CD14-positive monocyte (primary cell): ENCODE measurements around the gene DIPK1A. TPM values are rescaled to one million over a fixed set of nuclear protein-coding genes. Genes with fewer than 3 reads are reported as not detected.

Source experiments
- DNase-seq, 3 donors: peaks; one replicate each; pipeline ENCODE4 v3.0.0-alpha.2; 2011 to 2022
- H2AFZ ChIP-seq: 2 replicates; pipeline ENCODE4 v1.6.0; 2012; ENCODE audit warnings: mild to moderate bottlenecking, low read depth, low read length, inconsistent platforms; ENCODE audit not compliant: insufficient read depth, poor library complexity, severe bottlenecking
- H3K27ac ChIP-seq, 2 donors: 1 replicate in 1 of 2; 2 replicates in 1 of 2; pipeline ENCODE4 v1.5.1; 2012 to 2013; ENCODE audit warnings: low read length in 2 of 2, control low read depth in 1 of 2, inconsistent platforms in 1 of 2, low read depth in 1 of 2, mild to moderate bottlenecking in 1 of 2
- H3K27me3 ChIP-seq, 2 donors: one replicate each; pipeline versions ENCODE4 v1.6.0 to v1.6.1; 2011 to 2013; ENCODE audit warnings: low read length in 2 of 2; ENCODE audit not compliant: control insufficient read depth in 2 of 2, insufficient read depth in 2 of 2
- H3K36me3 ChIP-seq, 2 donors: replicated peaks in 1 of 2; 1 replicate in 1 of 2; 2 replicates in 1 of 2; pipeline versions ENCODE4 v1.5.1 to v1.6.1; 2012 to 2013; ENCODE audit warnings: low read length in 2 of 2, control low read depth in 1 of 2, inconsistent platforms in 1 of 2, mild to moderate bottlenecking in 1 of 2; ENCODE audit not compliant: insufficient read depth in 2 of 2, control insufficient read depth in 1 of 2
- H3K4me1 ChIP-seq, 2 donors: 1 replicate in 1 of 2; 2 replicates in 1 of 2; pipeline versions ENCODE4 v1.5.1 to v1.6.1; 2012 to 2013; ENCODE audit warnings: low read length in 2 of 2, control low read depth in 1 of 2, inconsistent platforms in 1 of 2, mild to moderate bottlenecking in 1 of 2, moderate library complexity in 1 of 2; ENCODE audit not compliant: insufficient read depth in 2 of 2, control insufficient read depth in 1 of 2
- H3K4me2 ChIP-seq: replicated peaks from 2 replicates; pipeline ENCODE3; 2012; ENCODE audit warnings: low read length, moderate library complexity, mild to moderate bottlenecking; ENCODE audit not compliant: poor library complexity, severe bottlenecking; ENCODE audit errors: extremely low read depth
- H3K4me3 ChIP-seq, 3 experiments: fragments of 200-600 bp in 1 of 3; sonication (generic) in 1 of 3; replicated peaks in 1 of 3; 1 replicate in 2 of 3; 2 replicates in 1 of 3; pipeline ENCODE4 v1.5.1; 2011 to 2013; ENCODE audit warnings: low read length in 3 of 3, mild to moderate bottlenecking in 3 of 3, control low read depth in 2 of 3, low read depth in 2 of 3, inconsistent platforms in 1 of 3, moderate library complexity in 1 of 3
- H3K79me2 ChIP-seq: 2 replicates; pipeline ENCODE4 v1.6.0; 2012; ENCODE audit warnings: mild to moderate bottlenecking, control low read depth, inconsistent platforms, low read length, moderate library complexity; ENCODE audit not compliant: insufficient read depth
- H3K9ac ChIP-seq: 2 replicates; pipeline ENCODE4 v1.6.0; 2017; ENCODE audit warnings: low read length, mild to moderate bottlenecking; ENCODE audit not compliant: insufficient read depth, poor library complexity, severe bottlenecking
- H3K9me3 ChIP-seq, 2 donors: replicated peaks in 1 of 2; 1 replicate in 1 of 2; 2 replicates in 1 of 2; pipeline versions ENCODE4 v1.5.1 to v1.6.1; 2012 to 2013; ENCODE audit warnings: low read length in 2 of 2, control low read depth in 1 of 2; ENCODE audit not compliant: control insufficient read depth in 1 of 2, insufficient read depth in 1 of 2
- H4K20me1 ChIP-seq: 2 replicates; pipeline ENCODE4 v1.6.0; 2012; ENCODE audit warnings: mild to moderate bottlenecking, low read length, control low read depth, moderate library complexity; ENCODE audit not compliant: insufficient read depth
- H3K27ac Mint-ChIP-seq, 7 donors: one replicate each; pipeline ENCODE4 v1.8.0; 2020; ENCODE audit warnings: mild to moderate bottlenecking in 7 of 7, mixed read lengths in 7 of 7, moderate library complexity in 6 of 7, inconsistent platforms in 2 of 7
- H3K27me3 Mint-ChIP-seq, 3 donors: one replicate each; pipeline ENCODE4 v1.8.0; 2021 to 2022; ENCODE audit warnings: low read depth in 3 of 3, mild to moderate bottlenecking in 3 of 3, mixed read lengths in 3 of 3, moderate library complexity in 3 of 3, inconsistent platforms in 1 of 3
- H3K36me3 Mint-ChIP-seq, 2 donors: one replicate each; pipeline ENCODE4 v1.8.0; 2020; ENCODE audit warnings: mixed read lengths in 2 of 2, inconsistent platforms in 1 of 2, mild to moderate bottlenecking in 1 of 2
- H3K4me1 Mint-ChIP-seq: one replicate; pipeline ENCODE4 v1.8.0; 2020; ENCODE audit warnings: mild to moderate bottlenecking, mixed read lengths
- H3K4me3 Mint-ChIP-seq, 2 donors: one replicate each; pipeline ENCODE4 v1.8.0; 2020; ENCODE audit warnings: mild to moderate bottlenecking in 2 of 2, mixed read lengths in 2 of 2, moderate library complexity in 1 of 2
- H3K9me3 Mint-ChIP-seq, 7 donors: one replicate each; pipeline ENCODE4 v1.8.0; 2020 to 2022; ENCODE audit warnings: mixed read lengths in 7 of 7, mild to moderate bottlenecking in 6 of 7, moderate library complexity in 6 of 7, inconsistent platforms in 2 of 7
- WGBS: methylation state at CpG from one replicate; pipeline ENCODE4 v1.1.5; 2013; ENCODE audit warnings: missing lambda C conversion rate; ENCODE audit not compliant: insufficient coverage; 5-methylcytosine and 5-hydroxymethylcytosine counted together
- intact Hi-C, 2 donors: fragments of 100-400 bp; cut with micrococcal nuclease; formaldehyde crosslinking; loops; one replicate each; pipeline versions ENCODE4 v1.15.0 to v1.15.1; 2023
- polyA plus RNA-seq, 3 donors: library from polyadenylated mRNA; depleted of rRNA in 1 of 3; unstranded in 2 of 3; stranded (reverse) in 1 of 3; fragments of 300-500 nt in 2 of 3; fragments of >200 nt in 1 of 3; fragmentation: Illumina TruSeq in 2 of 3; gene quantifications; 1 replicate in 2 of 3; 2 replicates in 1 of 3; pipeline ENCODE4 v1.2.3, GENCODE V29; 2012 to 2021
- TF ChIP-seq, protein P1 (sequence below): fragments of 200-600 bp; IDR thresholded peaks from one replicate; pipeline ENCODE4 v1.8.0; 2022; ENCODE audit warnings: antibody characterized with exemption, mild to moderate bottlenecking

The DIPK1A gene
- polyA plus RNA-seq, 3 donors: 0.45 to 1.4 (median 0.83) TPM

DNA sequence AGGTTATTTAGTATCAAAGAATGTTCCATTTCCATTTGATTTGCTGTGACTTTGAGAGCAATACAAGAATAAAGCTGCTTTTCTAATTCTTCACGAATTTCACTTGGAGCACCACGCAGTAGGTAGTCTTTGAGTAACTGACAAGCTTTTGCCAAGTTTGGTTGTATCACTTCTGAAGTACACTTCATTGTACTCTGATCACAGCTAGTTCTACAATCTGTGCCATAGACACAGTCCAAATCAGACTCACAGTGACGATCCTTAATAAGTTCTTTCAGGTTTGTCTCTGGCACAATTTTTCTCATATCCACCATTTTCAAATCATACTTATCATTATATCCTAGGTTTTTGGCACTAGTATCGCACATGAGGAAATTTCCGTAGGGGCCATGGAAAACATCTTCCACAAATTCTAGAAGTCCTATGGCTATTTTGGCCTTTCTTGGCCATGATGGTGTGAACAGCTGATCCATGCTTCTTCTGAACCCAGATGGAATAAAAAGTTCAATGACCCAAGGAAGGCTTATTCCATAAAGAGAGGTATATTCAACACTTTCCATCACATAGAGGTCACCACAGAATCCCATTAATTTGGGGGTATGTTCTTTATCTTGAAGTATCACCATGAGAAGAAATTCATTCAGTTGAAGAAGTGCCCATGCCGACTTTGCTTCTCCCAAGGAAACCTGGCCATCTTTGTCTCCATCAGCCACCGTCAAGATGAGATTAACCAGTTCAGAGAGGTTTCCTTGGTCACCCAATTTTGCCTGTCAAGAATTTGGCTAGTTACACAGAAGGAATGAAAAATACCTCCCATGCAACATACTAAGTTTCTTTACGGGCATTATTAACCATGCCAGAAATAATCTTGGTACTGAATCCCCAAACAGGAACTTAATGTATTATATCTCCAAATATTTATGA is 117.6 kb downstream of the DIPK1A start:
- peak overlapping the region in 1 of 7 donors; percentile 27 for H3K27ac Mint-ChIP-seq
- intact Hi-C loops: no loop called here
- no peak for DNase-seq
- Histone ChIP-seq H4K20me1 (peaks cover 31% of the 10 kb centered on the region), H3K4me2 (no peak overlapping the region), H3K27ac (no peak overlapping the region), H3K4me3 (no peak overlapping the region), H3K4me1 (no peaks in the 10 kb centered on the region), H3K9ac (no peak overlapping the region), H3K79me2 (peaks cover 19% of the 10 kb centered on the region), H3K36me3 (peaks cover 55 to 57% of the 10 kb centered on the region in 2 donors), H3K27me3 (no peaks in the 10 kb centered on the region), H2AFZ (no peak overlapping the region), H3K9me3 (no peaks in the 10 kb centered on the region)
- WGBS: 100% methylated on average over 5 of the region's 8 CpGs
- no peaks in the 10 kb centered on the region for H3K27me3 Mint-ChIP-seq
- peaks cover 0 to 3% (median 0%) of the 10 kb centered on the region in 7 donors for H3K9me3 Mint-ChIP-seq
- H3K4me3 Mint-ChIP-seq: no peak overlapping the region
- TF ChIP-seq, protein P1, sequence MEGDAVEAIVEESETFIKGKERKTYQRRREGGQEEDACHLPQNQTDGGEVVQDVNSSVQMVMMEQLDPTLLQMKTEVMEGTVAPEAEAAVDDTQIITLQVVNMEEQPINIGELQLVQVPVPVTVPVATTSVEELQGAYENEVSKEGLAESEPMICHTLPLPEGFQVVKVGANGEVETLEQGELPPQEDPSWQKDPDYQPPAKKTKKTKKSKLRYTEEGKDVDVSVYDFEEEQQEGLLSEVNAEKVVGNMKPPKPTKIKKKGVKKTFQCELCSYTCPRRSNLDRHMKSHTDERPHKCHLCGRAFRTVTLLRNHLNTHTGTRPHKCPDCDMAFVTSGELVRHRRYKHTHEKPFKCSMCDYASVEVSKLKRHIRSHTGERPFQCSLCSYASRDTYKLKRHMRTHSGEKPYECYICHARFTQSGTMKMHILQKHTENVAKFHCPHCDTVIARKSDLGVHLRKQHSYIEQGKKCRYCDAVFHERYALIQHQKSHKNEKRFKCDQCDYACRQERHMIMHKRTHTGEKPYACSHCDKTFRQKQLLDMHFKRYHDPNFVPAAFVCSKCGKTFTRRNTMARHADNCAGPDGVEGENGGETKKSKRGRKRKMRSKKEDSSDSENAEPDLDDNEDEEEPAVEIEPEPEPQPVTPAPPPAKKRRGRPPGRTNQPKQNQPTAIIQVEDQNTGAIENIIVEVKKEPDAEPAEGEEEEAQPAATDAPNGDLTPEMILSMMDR: no peak
- no peaks in the 10 kb centered on the region for H3K4me1 Mint-ChIP-seq
- H3K36me3 Mint-ChIP-seq: peaks cover 50 to 57% of the 10 kb centered on the region in 2 donors

DNA sequence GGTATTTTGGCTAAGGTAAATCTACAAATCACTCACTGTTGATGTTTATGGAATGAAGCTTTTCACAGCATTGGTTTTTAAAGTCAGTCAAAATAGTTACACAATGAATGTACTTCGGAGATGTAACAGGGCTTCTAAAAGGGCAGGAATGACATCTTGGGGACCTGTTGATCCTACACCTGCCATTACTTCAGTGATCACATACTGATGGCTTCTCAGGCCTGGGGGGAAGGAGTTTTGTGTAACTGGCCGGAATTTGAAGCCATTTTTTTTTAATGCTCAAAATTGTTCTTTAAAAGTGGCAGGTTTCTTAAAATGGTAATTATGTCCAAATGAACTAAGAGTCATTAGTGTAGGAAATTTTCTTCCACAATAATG is 118.2 kb downstream of the DIPK1A start:
- WGBS: no CpG with 5 or more reads among the region's 2 CpGs
- Histone ChIP-seq H3K27me3 (no peaks in the 10 kb centered on the region), H3K4me2 (no peak overlapping the region), H3K27ac (no peak overlapping the region), H3K9ac (no peak overlapping the region), H2AFZ (no peak overlapping the region), H3K4me3 (no peak overlapping the region), H3K9me3 (no peaks in the 10 kb centered on the region), H3K4me1 (no peaks in the 10 kb centered on the region), H3K79me2 (peaks cover 25% of the 10 kb centered on the region), H3K36me3 (peaks cover 62 to 64% of the 10 kb centered on the region in 2 donors), H4K20me1 (peaks cover 38% of the 10 kb centered on the region)
- H3K36me3 Mint-ChIP-seq: peaks cover 57 to 63% of the 10 kb centered on the region in 2 donors
- H3K27me3 Mint-ChIP-seq: no peaks in the 10 kb centered on the region
- TF ChIP-seq, protein P1: no peak
- no peak for DNase-seq
- H3K27ac Mint-ChIP-seq: peak overlapping the region in 1 of 7 donors; percentile 65
- H3K4me3 Mint-ChIP-seq: no peak overlapping the region
- no peaks in the 10 kb centered on the region for H3K4me1 Mint-ChIP-seq
- intact Hi-C loops: no loop called here
- H3K9me3 Mint-ChIP-seq: peaks cover 0 to 3% (median 0%) of the 10 kb centered on the region in 7 donors
